HG02588 (cell line): ENCODE data around the gene CALU.

ENCODE experiments used
- ATAC-seq: cut with Tn5 transposase; IDR thresholded peaks from one replicate; pipeline ENCODE4 v1.9.1; 2021; ENCODE audit warnings: mild to moderate bottlenecking, moderate library complexity; ENCODE audit not compliant: unreplicated experiment

CALU gene

GRCh38 chr7:128739048-128739962 is at the start of gene CALU:
Gene CALU (plus strand): TSS chr7:128739359. CDS start chr7:128748584, 9,225 bp downstream.
- ATAC-seq: peak; percentile 99

- ATAC-seq: no peak
Measured at GRCh38 chr7:128691227-128691626, 47.9 kb upstream of the CALU start.

GRCh38 chr7:128692623-128693270 is 46.4 kb upstream of the CALU start:
- ATAC-seq: no peak

- no peak for ATAC-seq
Measured at GRCh38 chr7:128693373-128694015, 45.7 kb upstream of the CALU start.

- ATAC-seq: no peak
Measured at GRCh38 chr7:128694738-128695137, 44.4 kb upstream of the CALU start.

GRCh38 chr7:128697302-128697905 is 41.8 kb upstream of the CALU start:
- ATAC-seq: no peak

- ATAC-seq: no peak
Measured at GRCh38 chr7:128699196-128699712, 39.9 kb upstream of the CALU start.

GRCh38 chr7:128699895-128700294 is 39.3 kb upstream of the CALU start:
- no peak for ATAC-seq

- no peak for ATAC-seq
Measured at GRCh38 chr7:128701062-128701785, 37.9 kb upstream of the CALU start.

- no peak for ATAC-seq
Measured at GRCh38 chr7:128703609-128704241, 35.4 kb upstream of the CALU start.

- ATAC-seq: no peak
Measured at GRCh38 chr7:128705891-128706333, 33.2 kb upstream of the CALU start.

- no peak for ATAC-seq
Measured at GRCh38 chr7:128707752-128708151, 31.4 kb upstream of the CALU start.

- ATAC-seq: no peak
Measured at GRCh38 chr7:128708235-128708634, 30.9 kb upstream of the CALU start.

- ATAC-seq: no peak
Measured at GRCh38 chr7:128708824-128709223, 30.3 kb upstream of the CALU start.

- no peak for ATAC-seq
Measured at GRCh38 chr7:128710481-128710880, 28.7 kb upstream of the CALU start.

GRCh38 chr7:128713794-128714193 is 25.4 kb upstream of the CALU start:
- ATAC-seq: no peak

- no peak for ATAC-seq
Measured at GRCh38 chr7:128714701-128715495, 24.3 kb upstream of the CALU start.

GRCh38 chr7:128718967-128719642 is 20.1 kb upstream of the CALU start:
- no peak for ATAC-seq
